ENCODE results near the gene ZMIZ1.
A peak's percentile ranks its signal among the peaks of the same experiment; 100 is the strongest.

Gene ZMIZ1

DNA sequence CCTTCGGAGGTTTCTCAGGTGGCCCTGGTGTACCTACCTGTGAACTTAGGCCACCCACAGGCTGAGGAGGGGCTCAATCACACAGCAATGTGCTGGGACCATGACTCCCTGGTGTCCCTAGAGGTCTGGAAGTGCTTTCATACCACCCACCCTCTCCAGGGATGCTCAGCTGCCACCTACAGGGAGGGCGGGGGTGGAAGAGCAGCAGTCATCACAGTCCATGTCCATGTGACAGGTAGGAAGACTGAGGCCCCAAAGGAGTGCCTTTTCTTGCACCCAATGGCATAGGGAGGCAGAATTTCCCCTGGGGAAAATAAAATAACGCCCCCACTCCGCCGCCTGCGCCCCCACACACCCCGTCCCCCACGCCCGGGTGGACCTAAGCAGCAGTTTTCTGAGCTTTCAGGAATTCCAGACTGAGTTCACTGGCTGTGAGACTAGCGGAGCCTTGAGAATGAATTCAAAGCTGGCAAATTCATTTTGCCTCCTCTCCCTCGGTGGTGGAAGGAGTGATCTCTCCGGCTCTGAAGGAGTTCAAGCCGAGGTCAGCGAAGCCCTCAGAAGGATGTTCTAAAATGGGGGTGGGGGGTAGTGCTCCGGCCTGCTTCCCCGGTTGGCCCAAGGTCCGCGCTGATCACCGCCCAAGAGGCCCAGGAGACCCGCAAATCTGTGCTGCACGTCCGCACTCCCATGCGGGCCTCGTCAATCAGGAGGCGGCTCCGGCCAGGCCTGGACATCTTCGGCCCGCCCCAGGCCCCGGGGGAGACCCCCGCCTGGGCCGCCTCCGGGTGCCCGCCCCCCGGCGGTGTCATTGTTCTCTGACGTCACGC, 2.1 kb upstream of the ZMIZ1 start:
- no peak for ATAC-seq
- no peak for DNase-seq
- peak overlapping the region; percentile 52 to 87 for H3K4me3 Mint-ChIP-seq
- peaks cover 60% of the 10 kb centered on the region for H3K4me1 Mint-ChIP-seq
- H3K27me3 Mint-ChIP-seq = peaks cover 8% of the 10 kb centered on the region
- H3K27ac Mint-ChIP-seq = no peak overlapping the region
- H3K9me3 Mint-ChIP-seq = no peaks in the 10 kb centered on the region

DNA sequence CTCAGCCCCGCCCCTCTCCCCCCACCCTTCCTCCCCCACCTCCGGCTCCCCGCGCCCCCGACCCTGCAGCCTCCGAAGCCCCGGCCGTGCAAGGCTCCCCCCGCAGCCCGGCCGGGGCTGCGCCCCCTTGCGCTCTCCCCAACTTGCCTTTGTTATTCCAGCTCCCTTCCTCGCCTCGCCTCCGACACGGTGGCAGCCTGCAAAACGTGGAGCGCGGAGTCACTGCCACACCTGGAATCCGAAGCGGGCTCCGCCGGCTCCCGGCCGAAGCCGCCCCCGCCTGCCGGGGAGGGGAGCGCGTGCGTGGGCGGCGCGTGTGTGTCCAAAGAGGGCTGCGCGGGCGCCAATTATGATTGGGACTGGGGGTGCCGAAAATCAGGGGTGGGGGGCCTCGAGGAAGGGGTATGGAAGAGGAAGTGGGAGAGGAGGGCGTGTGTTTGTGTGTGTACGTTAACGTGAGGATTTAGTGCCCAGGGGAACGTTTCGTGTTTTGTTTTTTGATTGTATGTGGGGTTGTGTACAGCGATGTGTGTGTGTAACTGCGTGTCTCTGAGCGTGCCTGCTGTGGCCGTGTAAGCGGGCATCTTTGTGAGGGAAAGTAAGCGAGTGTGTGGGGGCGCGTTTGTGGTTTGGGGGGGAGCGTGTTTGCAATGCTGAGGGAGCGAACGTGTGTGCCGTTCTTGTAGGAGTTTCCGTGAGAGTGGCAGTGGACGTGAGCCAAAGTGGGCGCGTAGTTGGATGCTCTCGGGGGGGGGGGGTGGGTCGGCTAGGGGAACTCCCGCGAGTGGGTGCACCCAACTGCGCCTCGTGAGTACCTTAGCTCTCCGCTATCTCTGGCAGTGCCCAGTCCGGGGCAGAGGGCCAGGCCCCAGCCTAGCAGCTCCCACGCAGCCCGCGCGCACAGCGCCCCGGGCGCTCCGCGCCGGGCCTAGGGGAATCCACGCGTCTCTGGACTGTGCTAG, 1.2 kb upstream of the ZMIZ1 start:
- Mint-ChIP-seq H3K9me3 (no peaks in the 10 kb centered on the region), H3K27me3 (peaks cover 8% of the 10 kb centered on the region), H3K27ac (no peak overlapping the region), H3K4me3 (peak overlapping the region; percentile 79 to 95), H3K4me1 (peaks cover 68% of the 10 kb centered on the region)
- ATAC-seq (peak; percentile 24), DNase-seq (peak; percentile 84 to 85)

DNA sequence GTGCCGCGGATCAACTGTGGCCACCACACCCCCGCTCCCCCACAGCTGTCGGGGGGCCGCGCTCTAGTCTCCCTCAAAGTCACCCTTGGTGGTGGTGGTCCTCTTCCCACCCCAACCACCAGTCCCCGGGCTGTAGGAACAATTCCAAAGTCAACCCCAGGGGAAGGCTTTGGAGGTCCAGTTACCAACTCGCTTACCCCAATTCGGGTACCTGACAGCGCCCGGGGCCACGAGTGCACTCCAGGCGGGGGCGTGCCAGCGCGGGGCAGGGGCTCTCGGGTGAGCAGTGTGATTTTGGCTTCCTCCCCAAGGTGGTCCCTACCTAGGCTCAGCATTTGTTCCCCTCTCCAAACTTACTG, 584 bp upstream of the ZMIZ1 start:
- Mint-ChIP-seq H3K4me1 (peaks cover 68% of the 10 kb centered on the region), H3K27ac (no peak overlapping the region), H3K4me3 (peak overlapping the region; percentile 79 to 95), H3K27me3 (peaks cover 8% of the 10 kb centered on the region), H3K9me3 (no peaks in the 10 kb centered on the region)
- ATAC-seq (peak; percentile 16), DNase-seq (peak; percentile 39 to 52)

DNA sequence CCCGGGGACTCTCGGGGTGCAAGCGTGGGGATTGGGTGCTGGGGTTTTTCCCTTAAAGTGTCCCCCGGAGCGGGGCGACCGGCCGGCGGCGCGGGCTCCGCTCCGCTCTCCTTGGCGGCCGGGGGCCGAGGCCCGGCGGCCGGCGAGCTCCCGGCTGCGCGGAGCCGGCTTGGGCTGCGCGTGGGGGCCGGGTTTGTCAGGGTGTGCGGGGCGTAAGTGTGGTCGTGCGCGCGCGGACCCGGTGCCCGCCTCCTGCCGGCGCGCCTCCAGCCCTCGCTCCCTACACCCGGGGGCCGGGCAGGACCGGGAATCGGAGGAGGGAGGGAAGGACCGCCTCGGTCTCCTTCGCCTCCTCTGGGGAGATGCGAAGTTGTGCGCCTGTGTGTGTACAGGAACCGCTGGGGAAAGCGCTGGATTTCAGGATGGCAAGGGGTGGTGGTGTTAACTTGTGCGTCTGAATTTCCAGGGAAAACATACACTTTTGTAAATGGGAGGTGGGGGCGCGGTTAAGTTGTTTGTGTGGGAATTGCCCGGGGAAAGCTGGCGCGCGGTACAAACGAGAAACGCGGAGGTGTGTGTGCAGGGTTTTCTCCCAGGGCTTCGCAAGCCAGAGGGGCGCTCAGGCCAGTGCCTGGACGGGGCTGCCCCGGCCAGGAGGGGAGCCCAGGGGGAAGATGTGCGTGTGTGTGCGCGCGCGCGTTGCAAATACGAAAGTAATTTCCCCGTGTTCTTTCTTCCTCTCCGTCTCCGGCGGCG, 737 bp downstream of the ZMIZ1 start:
- ATAC-seq (peak; percentile 33), DNase-seq (peak; percentile 52 to 58)
- Mint-ChIP-seq H3K4me3 (peak overlapping the region; percentile 94), H3K27ac (peak overlapping the region; percentile 81 to 92), H3K4me1 (peaks cover 61% of the 10 kb centered on the region), H3K27me3 (peaks cover 8% of the 10 kb centered on the region), H3K9me3 (no peaks in the 10 kb centered on the region)

DNA sequence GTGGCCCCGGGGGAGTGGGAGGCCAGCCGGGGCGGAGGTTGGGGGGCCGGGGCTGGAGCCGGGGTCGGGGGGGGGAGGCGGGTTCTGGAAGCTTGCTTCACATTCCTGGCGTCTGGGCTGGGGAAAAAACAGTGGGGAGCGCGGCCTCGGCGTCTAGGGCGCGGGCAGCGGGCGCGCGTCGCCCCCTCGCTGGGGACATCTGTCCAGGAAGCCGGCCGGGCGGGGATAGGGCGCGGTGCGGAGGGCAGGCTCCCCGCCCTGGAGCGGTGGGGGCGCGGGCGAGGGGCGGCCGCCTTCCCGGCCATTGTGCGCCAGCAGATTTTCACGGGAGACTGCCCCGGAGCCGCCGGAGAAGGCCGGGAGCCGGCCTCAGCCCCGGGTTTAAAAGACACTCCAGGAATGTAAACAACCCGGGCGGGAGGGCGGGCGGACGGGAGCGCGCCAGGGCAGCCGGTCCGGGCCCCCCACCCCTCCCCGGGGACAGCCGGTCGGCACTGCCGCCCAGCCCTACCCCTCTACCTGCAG, 1.4 kb downstream of the ZMIZ1 start:
- Mint-ChIP-seq H3K9me3 (no peaks in the 10 kb centered on the region), H3K27me3 (peaks cover 8% of the 10 kb centered on the region), H3K4me3 (peak overlapping the region; percentile 94), H3K4me1 (peaks cover 61% of the 10 kb centered on the region), H3K27ac (peak overlapping the region; percentile 63 to 81)
- no peak for DNase-seq
- no peak for ATAC-seq

DNA sequence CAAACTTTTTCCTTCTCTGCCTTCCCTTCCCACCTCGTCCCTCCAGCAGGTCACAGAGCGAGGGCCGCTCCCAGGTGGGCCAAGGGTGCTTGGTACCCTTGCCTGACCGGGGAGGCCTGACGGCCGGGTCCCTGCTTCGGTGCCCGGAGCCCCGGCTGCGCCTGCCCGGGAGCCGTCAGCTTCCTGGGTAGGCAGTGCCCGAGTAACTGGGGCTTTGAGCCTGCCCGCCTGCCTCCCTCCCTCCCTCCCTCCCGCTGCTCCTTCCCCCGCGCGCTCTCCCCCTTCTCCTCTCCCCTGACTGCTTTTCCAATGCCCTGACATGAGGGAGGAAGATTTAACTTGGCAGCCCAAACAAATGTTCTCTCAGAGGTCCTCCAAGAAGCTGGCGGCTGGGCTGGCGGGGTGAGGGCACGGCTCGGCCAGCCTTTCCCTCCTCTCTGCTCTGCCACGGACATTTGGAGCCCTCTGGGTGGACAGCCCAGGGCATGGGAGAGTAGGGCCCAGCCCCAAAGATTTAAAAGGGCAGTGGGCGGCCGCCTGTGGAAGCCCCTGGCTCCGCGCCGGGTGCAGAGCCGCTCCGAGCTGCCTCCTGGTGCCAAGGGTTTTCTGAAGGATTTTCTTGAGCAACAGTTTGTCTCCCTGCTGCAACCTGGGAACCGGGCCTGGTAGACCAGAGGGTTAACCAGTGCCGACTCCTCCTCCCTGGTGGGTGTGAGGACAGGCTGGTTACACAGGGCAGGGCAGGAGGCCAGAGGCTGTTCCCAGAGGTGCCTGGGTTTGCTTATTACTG, 2.0 kb downstream of the ZMIZ1 start:
- Mint-ChIP-seq H3K9me3 (no peaks in the 10 kb centered on the region), H3K4me3 (peak overlapping the region; percentile 86 to 94), H3K27ac (peak overlapping the region; percentile 77 to 85), H3K4me1 (peaks cover 61% of the 10 kb centered on the region), H3K27me3 (peaks cover 8% of the 10 kb centered on the region)
- DNase-seq = peak; percentile 33 to 36
- peak; percentile 5 for ATAC-seq

DNA sequence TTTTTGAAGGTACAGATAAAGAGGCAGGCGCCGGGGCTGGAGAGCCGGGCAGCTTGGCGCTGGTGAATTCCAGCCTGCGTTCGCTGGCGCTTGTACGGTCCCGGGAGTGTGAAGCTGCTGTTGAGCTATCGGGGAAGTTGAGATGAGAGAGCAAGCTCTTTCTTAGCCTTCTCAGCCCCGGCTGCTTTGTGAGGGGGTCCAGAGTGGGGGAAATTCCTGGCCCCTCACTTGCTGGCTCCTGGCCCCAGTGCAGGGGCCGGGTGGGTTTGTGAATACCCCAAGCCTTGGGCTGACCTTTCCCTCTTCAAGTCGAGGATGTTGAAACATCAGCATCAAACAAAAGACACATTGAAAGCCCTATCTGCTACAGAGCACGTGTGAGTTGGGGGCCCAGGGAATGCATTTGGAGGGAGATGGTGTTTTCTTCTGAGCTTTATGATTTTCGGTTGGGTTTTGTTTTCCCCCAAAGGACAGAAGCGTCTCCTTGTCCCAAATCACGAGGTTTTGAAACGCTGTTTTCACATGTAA, 2.7 kb downstream of the ZMIZ1 start:
- ATAC-seq (no peak), DNase-seq (no peak)
- Mint-ChIP-seq H3K4me1 (peaks cover 63% of the 10 kb centered on the region), H3K27ac (no peak overlapping the region), H3K27me3 (peaks cover 8% of the 10 kb centered on the region), H3K9me3 (no peaks in the 10 kb centered on the region), H3K4me3 (peak overlapping the region; percentile 86 to 94)

DNA sequence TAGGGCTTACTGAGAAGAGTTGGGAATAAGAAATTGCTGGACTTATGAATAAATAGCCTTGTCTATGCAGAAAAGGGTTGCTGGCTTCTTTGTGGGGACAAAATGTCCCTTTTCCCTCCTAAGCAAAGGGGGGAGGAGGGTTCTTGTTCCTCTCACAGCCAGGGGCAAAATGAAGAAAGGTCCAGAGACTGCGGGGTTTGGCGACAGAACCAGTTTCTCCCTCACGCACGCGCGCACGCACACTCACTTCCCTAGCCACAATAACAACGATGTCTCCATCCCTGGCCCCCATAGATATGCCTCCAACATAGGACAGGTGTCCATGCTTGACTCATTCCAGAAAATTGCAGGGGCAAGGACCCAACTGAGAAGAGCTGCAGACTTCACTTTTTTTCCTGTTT, 3.3 kb downstream of the ZMIZ1 start:
- H3K4me3 Mint-ChIP-seq = no peak overlapping the region
- H3K9me3 Mint-ChIP-seq = no peaks in the 10 kb centered on the region
- no peak for ATAC-seq
- no peak for DNase-seq
- H3K27me3 Mint-ChIP-seq = peaks cover 8% of the 10 kb centered on the region
- peaks cover 65% of the 10 kb centered on the region for H3K4me1 Mint-ChIP-seq
- no peak overlapping the region for H3K27ac Mint-ChIP-seq

DNA sequence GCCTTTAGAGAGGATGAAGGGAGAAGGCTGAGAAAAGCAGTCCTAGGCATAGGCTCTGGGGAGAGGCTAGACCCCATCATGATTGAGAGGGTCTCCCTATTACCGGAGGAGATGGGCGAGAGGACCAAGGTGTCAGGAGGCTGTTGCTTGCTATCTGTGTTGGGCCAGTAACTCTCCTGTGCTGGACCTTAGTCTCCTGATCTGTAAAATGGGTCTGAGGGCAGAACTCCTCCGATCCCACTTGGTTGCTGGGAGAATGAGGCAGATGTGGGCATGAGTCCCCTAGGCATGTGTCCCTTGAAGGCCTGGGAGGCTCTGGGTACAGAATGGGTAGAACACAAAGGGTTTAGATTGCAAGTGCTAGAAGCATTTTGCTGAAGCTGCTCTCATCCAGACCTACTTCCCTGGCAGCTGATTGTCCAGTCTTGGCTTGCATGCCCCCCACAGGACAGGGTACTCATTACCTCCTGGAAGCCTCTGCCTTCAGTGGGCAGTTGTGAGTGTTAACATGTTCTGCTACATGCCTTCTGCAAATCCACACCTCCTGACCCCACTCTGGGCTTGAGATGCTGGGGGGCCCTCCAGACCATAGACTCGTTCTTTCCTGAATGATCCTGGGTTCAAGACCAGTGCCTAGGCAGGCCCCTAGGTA, 4.4 kb downstream of the ZMIZ1 start:
- Mint-ChIP-seq H3K9me3 (no peaks in the 10 kb centered on the region), H3K27me3 (peaks cover 8% of the 10 kb centered on the region), H3K4me1 (peaks cover 56% of the 10 kb centered on the region), H3K4me3 (no peak overlapping the region), H3K27ac (no peak overlapping the region)
- DNase-seq (no peak), ATAC-seq (no peak)

DNA sequence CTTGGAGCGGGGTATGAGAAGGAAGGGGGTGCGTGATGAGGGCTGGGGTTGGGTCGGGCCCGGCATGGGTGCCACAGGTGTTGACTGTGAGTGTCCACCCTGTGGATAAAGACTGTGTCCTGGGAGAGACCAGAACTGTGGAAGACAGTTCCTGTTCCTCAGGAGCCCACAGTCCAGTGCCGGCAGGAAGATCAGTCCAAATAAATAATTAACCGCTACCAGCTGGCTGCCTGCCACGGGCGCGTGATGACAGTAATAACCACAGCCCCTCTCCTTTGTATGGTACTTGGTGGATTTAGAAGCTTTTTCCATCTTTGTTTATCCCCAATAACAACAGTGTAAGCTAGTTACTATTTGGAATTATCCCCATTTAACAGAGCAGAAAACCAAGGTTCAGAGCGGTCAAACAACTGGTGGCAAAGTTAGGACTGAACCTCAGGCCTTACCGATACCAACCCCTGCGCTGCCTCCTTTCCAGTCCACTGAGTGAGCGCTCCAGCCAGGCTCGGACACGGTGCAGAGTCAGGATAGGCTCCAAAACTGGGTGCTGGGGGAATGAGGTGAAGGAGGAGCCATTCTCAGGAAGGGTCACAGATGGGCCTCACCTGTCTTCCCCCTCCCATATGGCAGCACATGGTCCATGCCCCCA, 5.1 kb downstream of the ZMIZ1 start:
- H3K4me1 Mint-ChIP-seq = peaks cover 52% of the 10 kb centered on the region
- no peak for ATAC-seq
- H3K9me3 Mint-ChIP-seq = no peaks in the 10 kb centered on the region
- peaks cover 8% of the 10 kb centered on the region for H3K27me3 Mint-ChIP-seq
- no peak overlapping the region for H3K4me3 Mint-ChIP-seq
- no peak for DNase-seq
- no peak overlapping the region for H3K27ac Mint-ChIP-seq

DNA sequence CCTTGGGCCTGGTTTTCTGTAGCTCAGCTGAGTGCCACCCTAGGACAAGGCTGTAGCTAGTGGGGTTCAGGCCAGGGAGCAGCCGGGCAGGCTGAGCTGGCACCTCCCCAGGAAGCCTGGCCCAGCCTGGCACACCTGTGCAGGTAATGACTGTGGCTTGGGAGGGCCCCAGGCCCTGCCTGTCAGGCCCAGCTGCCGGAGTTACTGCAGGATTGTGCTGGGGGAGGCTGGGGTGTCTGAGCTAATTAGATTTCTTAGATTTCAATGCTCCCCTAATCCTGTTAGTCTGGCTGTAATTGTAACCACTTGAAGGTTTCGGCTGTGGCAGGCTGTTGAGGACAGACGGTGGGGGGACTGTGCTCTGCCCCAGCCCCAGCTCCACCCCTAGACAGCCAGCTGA, 6.0 kb downstream of the ZMIZ1 start:
- Mint-ChIP-seq H3K4me1 (peaks cover 56% of the 10 kb centered on the region), H3K27ac (no peak overlapping the region)

DNA sequence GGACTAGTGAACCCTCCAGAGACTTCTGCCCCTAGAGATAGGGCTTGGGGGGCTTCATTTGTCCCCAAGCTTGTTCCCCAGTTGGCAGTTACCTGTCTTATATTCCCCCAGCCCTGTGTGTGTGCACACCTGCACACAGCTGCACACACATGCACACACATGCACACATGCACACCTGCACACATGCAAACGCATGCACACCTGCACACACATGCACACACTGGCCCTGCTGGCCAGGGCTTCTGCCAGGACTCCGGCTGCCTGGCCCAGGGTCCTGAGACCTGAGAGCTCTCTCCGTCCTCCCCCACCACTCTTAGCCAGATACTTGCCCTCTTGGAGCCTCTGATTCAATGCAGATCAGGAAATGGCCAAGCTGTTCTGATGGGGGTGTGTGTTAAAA, 6.7 kb downstream of the ZMIZ1 start:
- Mint-ChIP-seq H3K4me3 (no peak overlapping the region), H3K27me3 (peaks cover 8% of the 10 kb centered on the region), H3K9me3 (no peaks in the 10 kb centered on the region), H3K4me1 (peaks cover 60% of the 10 kb centered on the region), H3K27ac (no peak overlapping the region)
- no peak for ATAC-seq
- no peak for DNase-seq

More for the DNA sequence above, 6.0 kb downstream of the ZMIZ1 start:
- ATAC-seq (no peak), DNase-seq (no peak)
- no peak overlapping the region for H3K4me3 Mint-ChIP-seq
- peaks cover 8% of the 10 kb centered on the region for H3K27me3 Mint-ChIP-seq
- no peaks in the 10 kb centered on the region for H3K9me3 Mint-ChIP-seq

DNA sequence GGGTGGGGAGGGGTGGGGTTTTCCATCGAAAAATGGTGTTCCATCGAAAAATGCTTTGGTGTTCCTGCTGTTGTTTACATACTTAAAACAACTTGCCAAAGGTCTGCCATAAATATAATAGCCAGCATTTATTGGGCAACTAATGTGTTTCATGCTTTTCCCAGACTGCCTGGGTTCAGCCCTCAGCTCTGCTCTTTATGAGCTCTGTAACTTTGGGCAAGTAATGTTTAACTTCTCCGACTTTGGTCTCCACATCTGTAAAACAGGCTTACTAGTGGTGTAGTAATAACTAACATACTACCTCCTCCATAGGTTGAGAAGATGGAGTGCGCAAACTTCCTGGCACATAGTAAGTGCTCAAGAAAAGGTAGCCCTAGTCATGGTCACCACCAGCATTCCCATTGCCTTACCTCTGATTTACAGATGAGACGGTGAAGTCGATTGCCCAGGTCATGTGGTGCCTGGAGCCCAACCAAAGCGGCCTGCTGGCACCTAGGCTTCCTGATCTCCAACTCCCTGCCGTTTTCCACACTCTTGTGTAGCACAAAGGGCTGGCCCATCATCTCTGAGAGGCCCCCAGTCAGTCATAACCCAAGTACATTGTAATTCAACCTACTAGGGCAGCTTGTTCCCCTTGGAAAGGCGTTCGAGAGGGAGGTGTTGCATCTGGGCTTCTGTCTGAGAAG, 8.9 kb downstream of the ZMIZ1 start:
- no peak for ATAC-seq
- Mint-ChIP-seq H3K9me3 (no peaks in the 10 kb centered on the region), H3K4me3 (no peak overlapping the region), H3K27ac (peak overlapping the region in 1 of 2 donors; percentile 48), H3K27me3 (no peaks in the 10 kb centered on the region), H3K4me1 (peaks cover 42% of the 10 kb centered on the region)
- DNase-seq = no peak
